SU-DHL-6 (cell line): ENCODE measurements around the gene MICOS13.

ENCODE experiments used
- EZH2phosphoT487 ChIP-seq: fragments of 200-600 bp; sonication (generic), shearing (Covaris generic); conservative IDR thresholded peaks from 2 replicates; pipeline ENCODE4 v1.6.1; 2018; ENCODE audit warnings: mild to moderate bottlenecking, antibody characterized with exemption, low read length, moderate library complexity, mixed read lengths
- TF ChIP-seq, protein P1 (sequence below): fragments of 200-600 bp; sonication (generic); IDR thresholded peaks from one replicate; pipeline ENCODE4 v1.5.1; 2017; ENCODE audit warnings: antibody characterized with exemption, mild to moderate bottlenecking, low read length, moderate library complexity; ENCODE audit not compliant: insufficient read depth, poor library complexity, severe bottlenecking

DNA sequence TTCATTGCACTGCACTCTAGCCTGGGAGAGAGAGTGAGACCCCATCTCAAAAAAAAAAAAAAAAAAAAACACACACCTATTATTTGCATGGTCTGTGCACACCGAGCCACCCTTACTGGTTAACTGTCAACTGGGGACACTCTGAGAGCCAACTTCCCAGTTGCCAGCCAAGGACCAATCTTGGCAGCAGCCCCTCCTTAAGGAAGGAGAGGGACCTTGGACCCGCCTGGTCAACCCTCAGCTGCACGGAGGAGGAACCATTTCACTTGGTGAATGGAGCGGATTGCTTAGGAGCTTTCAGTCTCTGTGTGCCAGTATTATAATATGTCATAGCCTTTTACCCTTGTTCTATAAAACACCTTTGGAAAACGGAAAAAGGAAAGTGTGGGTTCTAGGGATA is 24.9 kb downstream of the MICOS13 start:
- TF ChIP-seq, protein P1, sequence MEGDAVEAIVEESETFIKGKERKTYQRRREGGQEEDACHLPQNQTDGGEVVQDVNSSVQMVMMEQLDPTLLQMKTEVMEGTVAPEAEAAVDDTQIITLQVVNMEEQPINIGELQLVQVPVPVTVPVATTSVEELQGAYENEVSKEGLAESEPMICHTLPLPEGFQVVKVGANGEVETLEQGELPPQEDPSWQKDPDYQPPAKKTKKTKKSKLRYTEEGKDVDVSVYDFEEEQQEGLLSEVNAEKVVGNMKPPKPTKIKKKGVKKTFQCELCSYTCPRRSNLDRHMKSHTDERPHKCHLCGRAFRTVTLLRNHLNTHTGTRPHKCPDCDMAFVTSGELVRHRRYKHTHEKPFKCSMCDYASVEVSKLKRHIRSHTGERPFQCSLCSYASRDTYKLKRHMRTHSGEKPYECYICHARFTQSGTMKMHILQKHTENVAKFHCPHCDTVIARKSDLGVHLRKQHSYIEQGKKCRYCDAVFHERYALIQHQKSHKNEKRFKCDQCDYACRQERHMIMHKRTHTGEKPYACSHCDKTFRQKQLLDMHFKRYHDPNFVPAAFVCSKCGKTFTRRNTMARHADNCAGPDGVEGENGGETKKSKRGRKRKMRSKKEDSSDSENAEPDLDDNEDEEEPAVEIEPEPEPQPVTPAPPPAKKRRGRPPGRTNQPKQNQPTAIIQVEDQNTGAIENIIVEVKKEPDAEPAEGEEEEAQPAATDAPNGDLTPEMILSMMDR: no peak
- TF ChIP-seq EZH2phosphoT487: no peak
